ENCODE measurements around the gene FKBP7. TPM values are rescaled to one million over a fixed set of nuclear protein-coding genes. Genes with fewer than 3 reads are reported as not detected.

The FKBP7 gene
- total and polyA plus RNA-seq, 4 donors: 2.8 to 10.4 (median 4.9) TPM

DNA sequence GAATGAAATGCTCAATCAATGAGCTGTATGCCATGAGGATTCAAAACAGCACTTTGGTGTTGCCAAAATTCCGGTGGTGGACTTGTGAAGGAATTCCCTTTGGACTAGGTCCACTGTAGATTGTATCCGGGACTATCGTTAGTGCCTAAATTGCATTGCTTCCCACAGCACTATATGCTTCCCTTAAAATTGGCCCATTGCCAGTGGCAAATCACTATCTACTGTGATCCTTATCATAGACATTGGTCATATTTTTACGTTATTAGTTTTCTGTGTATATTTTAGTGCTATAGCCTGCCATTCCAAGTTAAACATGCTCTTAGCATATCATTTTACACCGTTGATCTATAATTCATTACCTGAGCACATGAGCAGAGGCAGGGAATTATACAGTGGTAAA is 25.5 kb downstream of the FKBP7 start:
- Histone ChIP-seq H3K9me3 (ENCODE audit: control insufficient read depth in 4 of 4, low read length in 3 of 4) (no peaks in the 10 kb centered on the region), H3K36me3 (ENCODE audit: control insufficient read depth in 4 of 4, insufficient read depth in 3 of 4, low read depth in 1 of 4, low read length in 3 of 4) (peaks cover 0 to 9% (median 6%) of the 10 kb centered on the region in 4 donors), H3K4me3 (ENCODE audit: low read depth in 1 of 3, low read length in 3 of 3) (no peak overlapping the region), H3K27ac (ENCODE audit: low read depth in 1 of 2, low read length in 2 of 2) (no peak overlapping the region), H3K9ac (ENCODE audit: low read depth in 1 of 2, low read length in 2 of 2) (no peak overlapping the region), H3K4me1 (ENCODE audit: control insufficient read depth in 4 of 4, insufficient read depth in 4 of 4, low read length in 3 of 4) (peaks cover 2 to 27% (median 20%) of the 10 kb centered on the region in 4 donors), H3K27me3 (ENCODE audit: control insufficient read depth in 4 of 4, insufficient read depth in 4 of 4, low read length in 3 of 4) (no peaks in the 10 kb centered on the region)
- TF ChIP-seq JUND (IDR thresholded peaks at IDR 0.05) (no peak), SP1 (IDR thresholded peaks at IDR 0.05) (no peak), MAX (IDR thresholded peaks at IDR 0.05) (no peak), ZBTB33 (IDR thresholded peaks at IDR 0.05) (no peak), ATF3 (IDR thresholded peaks at IDR 0.05) (no peak), RAD21 (IDR thresholded peaks at IDR 0.05) (no peak), RXRA (IDR thresholded peaks at IDR 0.05) (no peak), EGR1 (IDR thresholded peaks at IDR 0.05; ENCODE audit: low read depth in 2 of 2) (no peak), TAF1 (conservative IDR thresholded peaks at IDR 0.05) (no peak), NR2F2 (IDR thresholded peaks at IDR 0.05) (no peak), REST (IDR thresholded peaks at IDR 0.05) (no peak), FOXA1 (IDR thresholded peaks at IDR 0.05) (no peak), FOXA2 (IDR thresholded peaks at IDR 0.05) (no peak), YY1 (IDR thresholded peaks at IDR 0.05) (no peak), GABPA (IDR thresholded peaks at IDR 0.05 in 1 of 2, conservative IDR thresholded peaks at IDR 0.05 in 1 of 2) (no peak), HNF4G (IDR thresholded peaks at IDR 0.05) (no peak), HNF4A (conservative IDR thresholded peaks at IDR 0.05) (no peak)
- TF ChIP-seq, protein P1, sequence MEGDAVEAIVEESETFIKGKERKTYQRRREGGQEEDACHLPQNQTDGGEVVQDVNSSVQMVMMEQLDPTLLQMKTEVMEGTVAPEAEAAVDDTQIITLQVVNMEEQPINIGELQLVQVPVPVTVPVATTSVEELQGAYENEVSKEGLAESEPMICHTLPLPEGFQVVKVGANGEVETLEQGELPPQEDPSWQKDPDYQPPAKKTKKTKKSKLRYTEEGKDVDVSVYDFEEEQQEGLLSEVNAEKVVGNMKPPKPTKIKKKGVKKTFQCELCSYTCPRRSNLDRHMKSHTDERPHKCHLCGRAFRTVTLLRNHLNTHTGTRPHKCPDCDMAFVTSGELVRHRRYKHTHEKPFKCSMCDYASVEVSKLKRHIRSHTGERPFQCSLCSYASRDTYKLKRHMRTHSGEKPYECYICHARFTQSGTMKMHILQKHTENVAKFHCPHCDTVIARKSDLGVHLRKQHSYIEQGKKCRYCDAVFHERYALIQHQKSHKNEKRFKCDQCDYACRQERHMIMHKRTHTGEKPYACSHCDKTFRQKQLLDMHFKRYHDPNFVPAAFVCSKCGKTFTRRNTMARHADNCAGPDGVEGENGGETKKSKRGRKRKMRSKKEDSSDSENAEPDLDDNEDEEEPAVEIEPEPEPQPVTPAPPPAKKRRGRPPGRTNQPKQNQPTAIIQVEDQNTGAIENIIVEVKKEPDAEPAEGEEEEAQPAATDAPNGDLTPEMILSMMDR (IDR thresholded peaks at IDR 0.05; ENCODE audit: low read depth, low read length, missing input control): no peak
- DNase-seq (ENCODE audit: low spot score): no peak
- WGBS: 75% methylated on average over 5 of the region's 5 CpGs

Data from liver (tissue), 9 donors.